Activated naive CD4-positive, alpha-beta T cell treated with anti-CD3 and anti-CD28 coated beads for 36 hours (primary cell): Measurements from ENCODE around the gene ELK1. TPM values are rescaled to one million over a fixed set of nuclear protein-coding genes. Genes with fewer than 3 reads are reported as not detected.
"Not testable (repeated sequence)": the region's sequence is repeated elsewhere in the genome, so short reads cannot be mapped to it uniquely, and the experiment has no call there.

Experiments
- CTCF ChIA-PET: fragments of 350-600 bp; sonication (Branson Sonifier 250); formaldehyde crosslinking; loops from one replicate; lab custom pipeline; 2021; ENCODE audit warnings: antibody characterized with exemption; lab: Charles Lee
- DNase-seq: peaks from one replicate; pipeline ENCODE4 v3.0.0-alpha.2; 2020
- H3K27ac Mint-ChIP-seq: one replicate; pipeline ENCODE4 v1.8.0; 2021; ENCODE audit warnings: mild to moderate bottlenecking, mixed read lengths
- H3K27me3 Mint-ChIP-seq: one replicate; pipeline ENCODE4 v1.8.0; 2021; ENCODE audit warnings: low read depth, mixed read lengths
- H3K36me3 Mint-ChIP-seq: one replicate; pipeline ENCODE4 v1.8.0; 2021; ENCODE audit warnings: low read depth, mixed read lengths
- H3K4me1 Mint-ChIP-seq: one replicate; pipeline ENCODE4 v1.8.0; 2021; ENCODE audit warnings: low read depth, mixed read lengths
- H3K4me3 Mint-ChIP-seq: one replicate; pipeline ENCODE4 v1.8.0; 2021; ENCODE audit warnings: mild to moderate bottlenecking, moderate library complexity, mixed read lengths
- H3K9me3 Mint-ChIP-seq: one replicate; pipeline ENCODE4 v1.8.0; 2021; ENCODE audit warnings: mixed read lengths
- intact Hi-C: fragments of 100-400 bp; cut with micrococcal nuclease; formaldehyde crosslinking; loops from one replicate; pipeline ENCODE4 v1.15.1; 2023
- total RNA-seq, 2 experiments: library from RNA; stranded (reverse); gene quantifications; one replicate each; pipeline ENCODE4 v1.2.3, GENCODE V29; 2021

Gene ELK1, protein sequence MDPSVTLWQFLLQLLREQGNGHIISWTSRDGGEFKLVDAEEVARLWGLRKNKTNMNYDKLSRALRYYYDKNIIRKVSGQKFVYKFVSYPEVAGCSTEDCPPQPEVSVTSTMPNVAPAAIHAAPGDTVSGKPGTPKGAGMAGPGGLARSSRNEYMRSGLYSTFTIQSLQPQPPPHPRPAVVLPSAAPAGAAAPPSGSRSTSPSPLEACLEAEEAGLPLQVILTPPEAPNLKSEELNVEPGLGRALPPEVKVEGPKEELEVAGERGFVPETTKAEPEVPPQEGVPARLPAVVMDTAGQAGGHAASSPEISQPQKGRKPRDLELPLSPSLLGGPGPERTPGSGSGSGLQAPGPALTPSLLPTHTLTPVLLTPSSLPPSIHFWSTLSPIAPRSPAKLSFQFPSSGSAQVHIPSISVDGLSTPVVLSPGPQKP
- total RNA-seq: 10 to 100 TPM; 58.1 to 58.8 TPM

GRCh38 chrX:47650164-47651042 is at the start of gene ELK1:
ELK1 (minus strand) TSS chrX:47650563; CDS start chrX:47641441, 9,122 bp downstream.
- Mint-ChIP-seq H3K4me1 (peaks cover 37% of the 10 kb centered on the region), H3K36me3 (peaks cover 35% of the 10 kb centered on the region), H3K4me3 (peak within 1 kb of the TSS; percentile 88), H3K27me3 (no peaks in the 10 kb centered on the region), H3K27ac (peak within 1 kb of the TSS; percentile 91), H3K9me3 (no peaks in the 10 kb centered on the region)
- CTCF ChIA-PET: no interaction called here
- DNase-seq: peak; percentile 93
- intact Hi-C loops: loop anchor here (1.0 to 10.0 kb wide), 8 partner anchors 8 to 1154 kb away; partner anchors contain the start of genes ARAF, HDAC6, UBA1 and ZNF41

DNA sequence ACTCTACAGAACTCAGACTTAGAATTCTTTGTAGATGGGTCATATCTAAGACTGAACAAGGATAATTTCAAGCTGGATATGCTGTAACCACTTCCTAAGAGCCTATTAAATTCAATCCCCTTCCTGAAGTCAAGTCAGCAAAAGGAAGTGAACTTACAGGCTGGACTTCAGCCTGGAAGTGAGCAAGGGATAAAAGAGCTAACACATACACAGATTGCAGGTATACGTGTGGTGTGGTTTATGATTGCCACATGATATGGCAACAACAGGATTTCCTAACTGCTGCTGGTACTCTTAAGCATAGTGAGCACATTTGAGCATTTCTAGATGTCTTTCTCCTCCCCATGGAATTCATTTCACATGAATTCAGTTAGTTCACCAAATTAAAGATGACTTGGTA is 46.8 kb upstream of the ELK1 start:
- Mint-ChIP-seq H3K27me3 (no peaks in the 10 kb centered on the region), H3K9me3 (no peaks in the 10 kb centered on the region), H3K4me3 (no peak overlapping the region), H3K27ac (no peak overlapping the region), H3K4me1 (no peaks in the 10 kb centered on the region), H3K36me3 (no peaks in the 10 kb centered on the region)
- CTCF ChIA-PET: no interaction called here
- intact Hi-C loops: no loop called here
- no peak for DNase-seq

- Mint-ChIP-seq H3K4me1 (no peaks in the 10 kb centered on the region), H3K27me3 (no peaks in the 10 kb centered on the region), H3K36me3 (no peaks in the 10 kb centered on the region), H3K4me3 (no peak overlapping the region), H3K9me3 (no peaks in the 10 kb centered on the region), H3K27ac (no peak overlapping the region)
- intact Hi-C loops: no loop called here
- DNase-seq: no peak
- CTCF ChIA-PET: no interaction called here
These were observed 39.8 kb upstream of the ELK1 start for GRCh38 chrX:47690175-47690574.

DNA sequence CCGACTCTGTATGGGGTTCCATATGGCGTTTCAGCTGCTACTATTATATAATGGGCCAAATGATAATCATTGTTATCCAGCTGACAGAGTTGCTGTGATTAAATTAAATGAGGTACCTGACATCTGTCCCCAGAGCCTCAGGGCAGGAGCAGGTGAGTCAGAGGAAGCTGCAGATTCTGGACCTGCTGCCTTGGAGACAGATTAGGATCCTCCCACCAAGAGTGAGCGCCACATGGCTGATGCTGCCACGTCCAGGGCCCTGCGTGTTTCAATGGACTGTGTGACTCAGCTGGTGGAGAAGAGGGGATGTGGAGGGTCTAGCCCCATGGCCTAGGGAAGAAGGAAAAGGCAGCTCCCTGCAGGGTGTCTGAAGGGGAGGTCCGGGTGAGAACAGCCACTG is 36.9 kb upstream of the ELK1 start:
- CTCF ChIA-PET: no interaction called here
- DNase-seq: no peak
- no peaks in the 10 kb centered on the region for H3K4me1 Mint-ChIP-seq
- no peaks in the 10 kb centered on the region for H3K27me3 Mint-ChIP-seq
- H3K27ac Mint-ChIP-seq: no peak overlapping the region
- no peak overlapping the region for H3K4me3 Mint-ChIP-seq
- H3K9me3 Mint-ChIP-seq: no peaks in the 10 kb centered on the region
- no peaks in the 10 kb centered on the region for H3K36me3 Mint-ChIP-seq
- intact Hi-C loops: no loop called here

DNA sequence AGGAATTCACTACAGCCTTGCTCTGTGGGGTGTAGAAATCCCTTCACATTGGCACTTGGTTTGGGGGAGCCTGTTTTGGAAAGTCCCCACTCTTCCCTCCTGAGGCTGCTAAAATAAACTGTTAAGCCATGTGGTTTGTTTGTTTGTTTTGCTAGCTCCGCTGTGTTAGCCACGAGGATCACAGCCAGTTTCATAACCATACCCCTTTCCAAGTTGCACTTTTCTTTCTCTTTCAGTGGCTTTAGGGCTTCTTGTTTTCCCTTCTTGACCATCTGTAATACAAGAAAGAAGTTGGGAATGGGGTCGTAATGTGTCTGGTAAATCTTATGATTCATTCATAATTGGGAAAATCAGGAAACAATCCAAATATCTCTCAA is 33.5 kb upstream of the ELK1 start:
- Mint-ChIP-seq H3K27ac (no peak overlapping the region), H3K4me1 (no peaks in the 10 kb centered on the region), H3K9me3 (no peaks in the 10 kb centered on the region), H3K27me3 (no peaks in the 10 kb centered on the region), H3K4me3 (no peak overlapping the region), H3K36me3 (no peaks in the 10 kb centered on the region)
- intact Hi-C loops: no loop called here
- CTCF ChIA-PET: no interaction called here
- DNase-seq: no peak

DNA sequence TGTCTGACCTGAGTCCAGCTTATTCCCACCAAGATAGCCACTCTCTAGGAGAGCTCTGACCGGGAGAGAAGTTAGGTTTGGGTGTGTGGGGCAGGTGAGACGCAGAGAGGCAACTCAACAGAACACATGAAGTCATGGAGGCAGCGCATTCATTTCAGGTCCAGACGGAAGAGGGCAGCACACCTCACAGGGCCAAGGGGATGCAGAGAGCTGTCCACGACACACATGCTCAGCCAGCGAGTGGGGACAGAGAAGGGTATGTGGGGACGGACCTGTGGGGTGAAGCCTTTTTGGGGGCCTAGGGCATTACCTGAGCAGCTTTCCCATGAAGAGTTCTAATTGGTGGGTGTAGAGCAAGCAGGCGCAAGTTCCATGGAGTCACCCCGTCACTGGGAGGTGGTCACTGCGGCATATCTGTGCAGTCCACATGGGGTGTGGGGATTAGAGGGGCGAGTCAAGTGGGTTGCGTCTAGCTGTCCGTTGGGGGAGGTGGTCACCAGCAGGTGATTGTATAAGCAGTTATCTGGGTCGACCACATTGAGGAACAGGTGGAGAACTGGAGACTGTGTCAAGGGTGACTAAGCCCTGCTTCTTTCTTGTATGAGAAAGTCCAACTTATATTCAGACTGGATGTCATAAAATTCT is 32.9 kb upstream of the ELK1 start:
- Mint-ChIP-seq H3K9me3 (no peaks in the 10 kb centered on the region), H3K4me1 (no peaks in the 10 kb centered on the region), H3K27me3 (no peaks in the 10 kb centered on the region), H3K36me3 (no peaks in the 10 kb centered on the region), H3K27ac (no peak overlapping the region), H3K4me3 (no peak overlapping the region)
- intact Hi-C loops: no loop called here
- CTCF ChIA-PET: no interaction called here
- DNase-seq: no peak

GRCh38 chrX:47675959-47676859 is 25.8 kb upstream of the ELK1 start:
- H3K27me3 Mint-ChIP-seq, H3K4me1 Mint-ChIP-seq, H3K27ac Mint-ChIP-seq, CTCF ChIA-PET, H3K9me3 Mint-ChIP-seq, intact Hi-C loops, DNase-seq, H3K36me3 Mint-ChIP-seq, H3K4me3 Mint-ChIP-seq: not testable (repeated sequence)

- Mint-ChIP-seq H3K4me3 (no peak overlapping the region), H3K27me3 (no peaks in the 10 kb centered on the region), H3K4me1 (no peaks in the 10 kb centered on the region), H3K9me3 (no peaks in the 10 kb centered on the region), H3K27ac (no peak overlapping the region), H3K36me3 (no peaks in the 10 kb centered on the region)
- CTCF ChIA-PET: no interaction called here
- no peak for DNase-seq
- intact Hi-C loops: no loop called here
These were observed 24.4 kb upstream of the ELK1 start for GRCh38 chrX:47674776-47675175.

GRCh38 chrX:47665797-47666196 is 15.4 kb upstream of the ELK1 start:
- CTCF ChIA-PET, intact Hi-C loops, H3K36me3 Mint-ChIP-seq, H3K27ac Mint-ChIP-seq, H3K27me3 Mint-ChIP-seq, H3K4me3 Mint-ChIP-seq, H3K9me3 Mint-ChIP-seq, DNase-seq: not testable (repeated sequence)
- H3K4me1 Mint-ChIP-seq: peaks cover 16% of the 10 kb centered on the region

DNA sequence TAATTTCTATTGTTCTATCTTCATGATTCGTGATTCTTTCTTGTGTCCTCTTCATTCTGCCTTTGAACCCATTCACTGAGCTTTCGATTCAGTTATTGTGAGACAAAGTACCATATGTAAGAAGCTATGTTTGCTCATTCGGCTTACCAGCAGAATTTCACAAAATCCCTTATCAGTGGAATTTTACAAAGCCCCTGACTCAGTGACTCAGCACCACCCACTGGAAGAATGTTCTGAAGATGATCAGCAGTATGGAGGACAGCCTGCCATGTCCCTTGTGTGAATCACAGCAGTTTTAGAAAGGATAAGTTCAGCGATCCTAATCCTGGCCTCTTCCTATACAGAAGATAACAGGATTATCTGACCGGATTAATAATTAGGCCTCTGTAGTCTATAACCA is 14.4 kb upstream of the ELK1 start:
- Mint-ChIP-seq H3K4me1 (peaks cover 20% of the 10 kb centered on the region), H3K36me3 (no peaks in the 10 kb centered on the region), H3K9me3 (no peaks in the 10 kb centered on the region), H3K27ac (no peak overlapping the region), H3K4me3 (no peak overlapping the region), H3K27me3 (no peaks in the 10 kb centered on the region)
- no peak for DNase-seq
- CTCF ChIA-PET: no interaction called here
- intact Hi-C loops: no loop called here

GRCh38 chrX:47662144-47662657 is 11.8 kb upstream of the ELK1 start:
- intact Hi-C loops: loop anchor here (1.0 kb wide), 1 partner anchor 14 kb away; no protein-coding TSS in a partner anchor
- Mint-ChIP-seq H3K4me1 (peaks cover 29% of the 10 kb centered on the region), H3K27ac (peak overlapping the region; percentile 85), H3K4me3 (peak overlapping the region; percentile 24), H3K36me3 (peaks cover 3% of the 10 kb centered on the region), H3K9me3 (peaks cover 2% of the 10 kb centered on the region), H3K27me3 (no peaks in the 10 kb centered on the region)
- peak; percentile 76 for DNase-seq
- CTCF ChIA-PET: no interaction called here
